ENCODE measurements around the gene CD79A.

Gene CD79A

GRCh38 chr19:41876847-41877832 lies at the start of gene CD79A:
TSS of gene CD79A (plus strand) at chr19:41877279. CDS start at chr19:41877305, 26 bp downstream.
- FAIRE-seq: no peak

GRCh38 chr19:41837981-41838708 lies 38.9 kb upstream of the CD79A start:
- no peak for FAIRE-seq

- FAIRE-seq: no peak
Observed at GRCh38 chr19:41839211-41839610, 37.9 kb upstream of the CD79A start.

GRCh38 chr19:41843371-41843770 lies 33.7 kb upstream of the CD79A start:
- FAIRE-seq: no peak

GRCh38 chr19:41844601-41845000 lies 32.5 kb upstream of the CD79A start, which contains the start of gene LYPD4:
TSS of gene LYPD4 (minus strand) at chr19:41844683. CDS start at chr19:41839285, 5,398 bp downstream.
- no peak for FAIRE-seq

- no peak for FAIRE-seq
Observed at GRCh38 chr19:41845001-41845050, 32.3 kb upstream of the CD79A start, which contains the start of gene DMRTC2. TSS of gene DMRTC2 (plus strand) at chr19:41845042. CDS start at chr19:41847429, 2,387 bp downstream.

GRCh38 chr19:41845051-41845590 lies 32.0 kb upstream of the CD79A start:
- FAIRE-seq: no peak

- FAIRE-seq: no peak
Observed at GRCh38 chr19:41847351-41848105, 29.6 kb upstream of the CD79A start.

- no peak for FAIRE-seq
Observed at GRCh38 chr19:41848666-41849065, 28.4 kb upstream of the CD79A start.

- FAIRE-seq: no peak
Observed at GRCh38 chr19:41849067-41849466, 28.0 kb upstream of the CD79A start.

GRCh38 chr19:41850381-41850780 lies 26.7 kb upstream of the CD79A start:
- FAIRE-seq: no peak

GRCh38 chr19:41851456-41851855 lies 25.6 kb upstream of the CD79A start:
- FAIRE-seq: no peak

- no peak for FAIRE-seq
Observed at GRCh38 chr19:41853344-41853743, 23.7 kb upstream of the CD79A start.

- FAIRE-seq: no peak
Observed at GRCh38 chr19:41853768-41854167, 23.3 kb upstream of the CD79A start.

GRCh38 chr19:41859213-41859617 lies 17.9 kb upstream of the CD79A start:
- FAIRE-seq: peak; percentile 38

GRCh38 chr19:41859618-41860418 lies 17.3 kb upstream of the CD79A start, which contains the start of gene RPS19:
TSS of gene RPS19 (plus strand) at chr19:41860255. CDS start at chr19:41860775, 520 bp downstream.
- no peak for FAIRE-seq

- FAIRE-seq: no peak
Observed at GRCh38 chr19:41860419-41861115, 16.5 kb upstream of the CD79A start.

- FAIRE-seq: no peak
Observed at GRCh38 chr19:41861116-41861768, 15.8 kb upstream of the CD79A start.

GRCh38 chr19:41861846-41862245 lies 15.2 kb upstream of the CD79A start:
- no peak for FAIRE-seq

GRCh38 chr19:41862445-41862986 lies 14.6 kb upstream of the CD79A start:
- no peak for FAIRE-seq
